HG02610 (cell line): ENCODE measurements around the gene HIVEP2.

Source experiments
- ATAC-seq: cut with Tn5 transposase; IDR thresholded peaks from one replicate; pipeline ENCODE4 v1.9.1; 2021; ENCODE audit warnings: mild to moderate bottlenecking, moderate library complexity; ENCODE audit not compliant: unreplicated experiment

The HIVEP2 gene

GRCh38 chr6:142821860-142822259 is 123.1 kb downstream of the HIVEP2 start:
- ATAC-seq, result peak; percentile 0

- no peak for ATAC-seq
These were observed 123.7 kb downstream of the HIVEP2 start for GRCh38 chr6:142821164-142821716.

- ATAC-seq, result no peak
These were observed 124.5 kb downstream of the HIVEP2 start for GRCh38 chr6:142820338-142821051.

GRCh38 chr6:142819603-142820337 is 125.2 kb downstream of the HIVEP2 start:
- peak; percentile 69 for ATAC-seq

- no peak for ATAC-seq
These were observed 128.5 kb downstream of the HIVEP2 start for GRCh38 chr6:142816486-142816885.

GRCh38 chr6:142816031-142816430 is 128.9 kb downstream of the HIVEP2 start:
- ATAC-seq, result no peak

GRCh38 chr6:142811923-142812322 is 133.1 kb downstream of the HIVEP2 start:
- no peak for ATAC-seq

GRCh38 chr6:142810952-142811514 is 133.9 kb downstream of the HIVEP2 start:
- ATAC-seq, result peak; percentile 45

GRCh38 chr6:142809947-142810346 is 135.0 kb downstream of the HIVEP2 start:
- ATAC-seq, result no peak

GRCh38 chr6:142808405-142809061 is 136.4 kb downstream of the HIVEP2 start:
- no peak for ATAC-seq

GRCh38 chr6:142805042-142805441 is 139.9 kb downstream of the HIVEP2 start:
- no peak for ATAC-seq

- peak; percentile 39 for ATAC-seq
These were observed 140.5 kb downstream of the HIVEP2 start for GRCh38 chr6:142804490-142804889.

GRCh38 chr6:142803495-142804058 is 141.4 kb downstream of the HIVEP2 start:
- no peak for ATAC-seq

- no peak for ATAC-seq
These were observed 141.9 kb downstream of the HIVEP2 start for GRCh38 chr6:142803032-142803431.

GRCh38 chr6:142802124-142802523 is 142.9 kb downstream of the HIVEP2 start:
- ATAC-seq, result peak; percentile 62

- no peak for ATAC-seq
These were observed 144.7 kb downstream of the HIVEP2 start for GRCh38 chr6:142800240-142800639.

- no peak for ATAC-seq
These were observed 145.3 kb downstream of the HIVEP2 start for GRCh38 chr6:142799639-142800038.

- no peak for ATAC-seq
These were observed 147.8 kb downstream of the HIVEP2 start for GRCh38 chr6:142797159-142797558.

- ATAC-seq, result no peak
These were observed 148.4 kb downstream of the HIVEP2 start for GRCh38 chr6:142796571-142796970.

- ATAC-seq, result no peak
These were observed 149.0 kb downstream of the HIVEP2 start for GRCh38 chr6:142796024-142796423.

GRCh38 chr6:142794424-142794823 is 150.6 kb downstream of the HIVEP2 start:
- ATAC-seq, result no peak
